Activated naive CD8-positive, alpha-beta T cell treated with anti-CD3 and anti-CD28 coated beads, Interleukin-2, amount 50 U/mL, for 16 hours (primary cell): ENCODE data around the gene TENM4.

Source experiments
- DNase-seq: peaks from one replicate; pipeline ENCODE4 v3.0.0-alpha.2; 2020; ENCODE audit warnings: low read depth, low spot score

Gene TENM4

GRCh38 chr11:78763664-78764063, 677.2 kb downstream of the TENM4 start:
- DNase-seq, result no peak

GRCh38 chr11:78762105-78762504, 678.7 kb downstream of the TENM4 start:
- no peak for DNase-seq

DNA sequence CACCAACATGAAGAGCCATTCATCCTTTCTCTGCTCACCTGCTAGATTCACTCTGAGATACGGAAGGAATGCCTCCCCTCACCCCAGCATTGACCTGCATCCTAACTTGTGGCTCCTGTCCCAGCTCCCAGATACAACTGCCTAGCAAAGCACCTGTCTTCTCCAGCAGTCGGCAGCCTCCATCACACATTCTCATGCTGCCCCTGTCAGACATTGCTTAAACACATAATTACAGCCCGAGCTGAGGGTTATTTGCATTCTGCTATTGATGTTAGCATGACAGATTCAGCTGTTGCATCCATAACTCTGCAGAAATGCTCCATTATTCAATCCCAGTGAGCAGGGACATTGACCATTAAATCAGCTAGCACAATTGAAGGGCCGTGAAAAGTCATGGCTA, 681.8 kb downstream of the TENM4 start:
- no peak for DNase-seq

GRCh38 chr11:78753297-78753696, 687.5 kb downstream of the TENM4 start:
- no peak for DNase-seq

DNA sequence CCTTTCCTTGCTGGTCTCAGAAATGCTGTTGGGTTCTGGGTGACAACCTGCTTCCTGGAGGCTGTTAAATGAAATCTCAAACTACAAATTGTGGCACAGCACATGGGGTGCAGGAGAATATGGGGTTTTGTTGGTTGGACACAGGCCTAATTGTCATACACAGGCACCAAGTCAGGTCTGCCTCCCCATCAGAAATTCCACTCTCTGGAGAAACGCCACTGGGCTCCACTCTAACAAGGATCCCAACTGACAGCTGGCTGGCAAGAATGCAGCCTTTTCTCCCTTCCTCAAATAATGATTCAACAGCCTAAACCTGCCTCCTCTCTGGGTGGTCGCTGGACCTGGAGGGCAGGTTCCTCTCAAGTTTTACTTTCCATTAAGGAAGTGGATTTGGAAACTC, 688.3 kb downstream of the TENM4 start:
- DNase-seq, result no peak

DNA sequence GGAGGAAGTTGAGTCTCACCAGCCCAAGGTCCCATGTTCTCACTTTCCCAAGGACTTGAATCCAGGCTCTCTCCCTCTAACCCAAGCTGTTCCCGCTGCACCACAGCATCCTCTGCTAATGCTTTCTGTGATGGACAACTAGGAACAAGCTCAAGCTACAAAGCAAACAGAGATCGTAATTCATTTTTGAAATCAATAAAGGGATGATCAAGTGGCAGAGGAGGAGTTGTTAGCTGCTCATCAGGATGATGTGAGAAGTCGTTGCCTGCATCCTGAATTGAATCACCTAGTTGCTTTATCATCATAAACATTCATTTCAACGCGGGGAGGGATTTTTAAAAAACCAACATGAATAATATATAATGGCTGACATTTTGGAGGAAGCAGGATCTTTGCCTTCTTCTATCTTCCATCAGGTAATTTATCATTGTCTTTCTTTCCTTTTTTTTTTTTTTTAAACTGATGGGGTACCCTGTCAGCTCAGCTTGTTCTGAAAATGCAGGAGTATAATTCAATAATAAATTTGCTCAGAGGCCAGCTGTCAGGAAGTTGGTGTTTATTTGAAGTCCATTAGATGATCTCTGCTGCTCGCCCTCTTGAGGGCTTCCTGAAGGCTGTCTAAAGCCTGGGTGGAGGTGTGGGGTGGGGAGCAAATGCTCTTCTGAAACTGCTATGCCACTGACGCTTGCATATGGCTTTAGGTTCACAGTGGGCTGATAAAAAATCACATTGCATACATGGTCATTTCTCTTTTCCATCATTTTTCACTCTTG, 691.7 kb downstream of the TENM4 start:
- no peak for DNase-seq

DNA sequence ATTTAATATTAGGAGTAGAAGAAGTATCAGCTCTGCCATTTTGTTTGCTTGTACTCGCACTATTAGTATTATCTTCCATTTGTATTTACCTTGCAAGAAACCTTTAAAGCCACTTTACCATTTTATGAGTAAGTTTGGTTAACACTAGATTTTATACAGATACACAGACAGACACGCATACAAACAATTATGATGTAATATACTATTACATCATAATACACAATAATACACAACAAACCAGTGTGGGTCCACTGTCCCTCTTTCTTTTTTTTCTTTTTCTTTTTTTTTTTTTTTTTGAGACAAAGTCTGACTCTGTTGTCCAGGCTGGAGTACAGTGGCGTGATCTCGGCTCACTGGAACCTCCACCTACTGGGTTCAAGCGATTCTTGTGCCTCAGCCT, 695.9 kb downstream of the TENM4 start:
- DNase-seq, result no peak

DNA sequence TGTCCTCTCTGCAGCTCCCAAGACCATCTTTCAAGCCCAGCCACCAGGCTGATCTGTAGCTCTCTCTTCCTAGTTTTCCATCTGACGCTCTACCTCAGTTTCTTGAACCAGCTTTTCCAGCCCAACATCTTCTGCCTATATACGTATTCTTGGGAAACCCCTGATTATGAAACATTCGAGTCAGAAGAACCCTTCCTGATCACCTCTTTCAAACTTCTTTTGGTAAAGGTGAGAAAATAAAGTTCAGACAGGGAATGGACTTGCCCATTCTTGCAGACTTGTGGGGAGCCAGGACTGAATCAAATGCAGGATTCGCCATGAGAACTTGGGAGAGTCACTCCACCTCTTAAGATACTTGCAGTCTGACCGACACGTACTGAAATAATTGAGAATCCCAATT, 696.6 kb downstream of the TENM4 start:
- no peak for DNase-seq

GRCh38 chr11:78742430-78742829, 698.4 kb downstream of the TENM4 start:
- no peak for DNase-seq

- no peak for DNase-seq
Observed at GRCh38 chr11:78741741-78742140, 699.1 kb downstream of the TENM4 start.

DNA sequence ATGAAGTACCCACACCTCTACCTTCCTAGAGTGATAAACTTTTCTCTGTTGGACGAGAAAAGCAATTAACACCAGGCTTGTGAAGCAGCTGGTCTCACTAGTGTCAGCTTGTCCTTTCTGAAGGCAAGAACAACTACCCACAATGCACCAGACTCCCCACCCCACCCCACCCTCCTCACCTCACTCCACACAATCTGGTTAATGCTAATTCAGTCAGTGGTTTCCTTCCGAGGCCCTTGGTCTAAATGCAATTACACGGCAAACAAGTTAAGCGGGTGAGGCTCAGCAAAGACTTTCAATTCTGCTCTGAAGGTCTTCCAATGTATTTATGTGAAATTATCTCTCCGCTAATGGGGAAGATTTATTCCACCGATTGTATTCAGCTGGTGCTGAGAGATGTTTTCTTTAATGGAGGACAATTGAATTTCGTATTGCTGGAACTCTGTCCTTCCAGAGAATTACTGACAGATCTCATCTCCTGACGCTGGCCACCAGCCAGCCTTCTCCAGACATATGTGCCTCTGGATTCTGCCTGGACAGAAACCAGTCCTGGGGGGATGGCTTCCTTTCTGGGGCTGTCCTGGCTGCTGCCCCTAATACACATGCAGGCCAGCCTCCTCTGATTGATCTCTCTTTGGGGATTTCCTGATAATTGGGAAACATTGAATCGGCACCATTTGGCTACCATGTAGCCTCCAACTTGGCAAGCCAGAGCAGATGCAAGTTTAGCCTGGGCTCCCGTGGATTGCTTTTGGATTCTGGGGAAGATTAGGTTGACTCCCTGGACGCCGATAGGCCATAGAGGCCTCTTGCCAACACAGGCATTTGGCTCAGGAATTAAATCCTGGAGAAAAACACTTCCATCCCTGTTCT, 700.4 kb downstream of the TENM4 start:
- DNase-seq, result no peak

GRCh38 chr11:78737891-78738290, 702.9 kb downstream of the TENM4 start:
- DNase-seq, result no peak

GRCh38 chr11:78737301-78737700, 703.5 kb downstream of the TENM4 start:
- no peak for DNase-seq

GRCh38 chr11:78735711-78736110, 705.1 kb downstream of the TENM4 start:
- no peak for DNase-seq

- DNase-seq, result no peak
Observed at GRCh38 chr11:78733031-78733430, 707.8 kb downstream of the TENM4 start.

DNA sequence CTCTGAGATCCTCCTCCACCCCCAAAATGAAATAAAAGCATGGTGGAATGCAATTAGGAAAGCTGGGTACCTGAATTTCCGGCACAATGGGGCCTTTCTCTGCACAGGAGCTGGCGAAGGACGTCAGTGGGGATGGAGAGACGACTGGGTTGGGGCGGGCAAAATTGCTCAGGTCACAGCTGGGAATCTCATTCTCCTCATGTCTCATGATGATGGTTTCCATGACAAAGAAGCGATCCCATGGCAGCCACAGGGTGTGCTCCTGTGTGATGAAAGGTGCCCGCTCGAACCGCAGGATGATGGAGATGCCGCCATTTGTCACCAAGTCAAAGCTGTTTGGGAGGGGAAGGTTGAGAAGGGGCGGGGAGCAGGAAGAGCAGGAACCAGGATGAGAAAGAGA, 708.6 kb downstream of the TENM4 start:
- no peak for DNase-seq

DNA sequence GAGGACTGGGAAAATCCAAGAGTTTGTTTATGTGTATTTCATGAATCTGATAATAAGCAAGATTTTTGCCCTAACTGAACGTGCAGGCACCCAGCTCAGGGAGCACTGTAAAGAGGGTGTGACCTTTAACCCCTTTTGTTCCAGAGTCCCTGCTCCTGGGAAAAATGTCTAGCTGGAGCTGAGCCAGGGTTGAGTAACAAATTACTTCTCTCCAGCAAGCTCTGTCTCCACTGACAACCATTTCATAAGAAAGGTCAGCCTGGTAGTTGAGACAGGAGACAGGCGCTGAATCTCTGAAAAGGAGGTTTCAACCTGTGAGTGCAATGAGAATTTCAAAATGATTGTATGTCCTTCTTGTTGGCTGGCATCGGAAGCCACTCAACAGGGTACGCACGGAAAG, 709.8 kb downstream of the TENM4 start:
- DNase-seq, result no peak

GRCh38 chr11:78730267-78730824, 710.5 kb downstream of the TENM4 start:
- DNase-seq, result no peak

GRCh38 chr11:78727816-78728215, 713.0 kb downstream of the TENM4 start:
- DNase-seq, result no peak

- no peak for DNase-seq
Observed at GRCh38 chr11:78725200-78725599, 715.6 kb downstream of the TENM4 start.

GRCh38 chr11:78722786-78723185, 718.0 kb downstream of the TENM4 start:
- DNase-seq, result no peak

- no peak for DNase-seq
Observed at GRCh38 chr11:78720281-78720989, 720.4 kb downstream of the TENM4 start.
